ENCODE data around the gene MAPKAP1. TPM values are rescaled to one million over a fixed set of nuclear protein-coding genes. Genes with fewer than 3 reads are reported as not detected.

The MAPKAP1 gene
- total and polyA plus RNA-seq, 9 of the 15 experiments (the other 6 are each of a cell fraction or from before 2014, with no cell fraction given) = 2.6 to 82.1 (median 61.1) TPM

DNA sequence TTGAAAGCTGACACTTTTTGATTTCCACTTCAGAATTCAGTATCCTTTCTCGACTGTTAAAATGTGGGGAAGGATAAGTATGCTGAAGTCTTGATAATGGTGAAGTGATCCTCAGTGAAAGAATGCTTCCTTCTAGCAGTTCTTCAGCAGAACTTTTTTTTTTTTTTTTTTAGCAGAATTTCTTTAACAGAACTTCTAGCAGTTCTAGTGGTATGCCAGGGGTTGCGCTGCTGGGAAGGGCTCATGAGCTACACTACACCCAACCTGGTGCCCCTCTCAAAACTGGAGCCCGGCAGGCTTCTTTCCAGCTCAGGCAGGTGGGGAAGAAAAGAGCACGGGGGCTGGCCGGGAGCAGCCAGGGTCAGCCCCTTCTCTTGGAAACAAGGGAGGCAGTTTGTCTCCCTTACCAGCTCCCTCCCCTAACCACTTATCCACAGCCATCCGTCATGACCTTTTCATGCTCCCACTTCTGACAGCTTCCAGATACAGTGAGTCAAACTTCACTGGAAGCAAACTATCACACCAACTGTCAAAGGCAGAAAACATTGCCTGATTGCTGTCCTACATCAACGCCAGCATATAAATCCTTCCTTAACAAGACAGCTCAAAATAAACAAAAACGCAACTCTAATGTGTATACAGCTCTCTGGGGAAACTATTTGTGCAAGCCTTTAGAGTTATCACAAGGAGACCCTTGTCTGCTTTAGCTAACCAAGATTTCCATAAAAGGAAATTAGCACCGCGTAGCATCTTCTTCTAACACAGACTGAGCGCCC is 233.9 kb downstream of the MAPKAP1 start (continued):
- TF ChIP-seq, protein P1, sequence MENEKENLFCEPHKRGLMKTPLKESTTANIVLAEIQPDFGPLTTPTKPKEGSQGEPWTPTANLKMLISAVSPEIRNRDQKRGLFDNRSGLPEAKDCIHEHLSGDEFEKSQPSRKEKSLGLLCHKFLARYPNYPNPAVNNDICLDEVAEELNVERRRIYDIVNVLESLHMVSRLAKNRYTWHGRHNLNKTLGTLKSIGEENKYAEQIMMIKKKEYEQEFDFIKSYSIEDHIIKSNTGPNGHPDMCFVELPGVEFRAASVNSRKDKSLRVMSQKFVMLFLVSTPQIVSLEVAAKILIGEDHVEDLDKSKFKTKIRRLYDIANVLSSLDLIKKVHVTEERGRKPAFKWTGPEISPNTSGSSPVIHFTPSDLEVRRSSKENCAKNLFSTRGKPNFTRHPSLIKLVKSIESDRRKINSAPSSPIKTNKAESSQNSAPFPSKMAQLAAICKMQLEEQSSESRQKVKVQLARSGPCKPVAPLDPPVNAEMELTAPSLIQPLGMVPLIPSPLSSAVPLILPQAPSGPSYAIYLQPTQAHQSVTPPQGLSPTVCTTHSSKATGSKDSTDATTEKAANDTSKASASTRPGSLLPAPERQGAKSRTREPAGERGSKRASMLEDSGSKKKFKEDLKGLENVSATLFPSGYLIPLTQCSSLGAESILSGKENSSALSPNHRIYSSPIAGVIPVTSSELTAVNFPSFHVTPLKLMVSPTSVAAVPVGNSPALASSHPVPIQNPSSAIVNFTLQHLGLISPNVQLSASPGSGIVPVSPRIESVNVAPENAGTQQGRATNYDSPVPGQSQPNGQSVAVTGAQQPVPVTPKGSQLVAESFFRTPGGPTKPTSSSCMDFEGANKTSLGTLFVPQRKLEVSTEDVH (IDR thresholded peaks at IDR 0.05; ENCODE audit: low read depth, partially characterized antibody) = peak; percentile 49
- 0 out of 2 replicates have a peak, but pooled peaks have one; percentile 56 for TF ChIP-seq ZEB2 (IDR thresholded peaks at IDR 0.05)
- TF ChIP-seq, protein P2, sequence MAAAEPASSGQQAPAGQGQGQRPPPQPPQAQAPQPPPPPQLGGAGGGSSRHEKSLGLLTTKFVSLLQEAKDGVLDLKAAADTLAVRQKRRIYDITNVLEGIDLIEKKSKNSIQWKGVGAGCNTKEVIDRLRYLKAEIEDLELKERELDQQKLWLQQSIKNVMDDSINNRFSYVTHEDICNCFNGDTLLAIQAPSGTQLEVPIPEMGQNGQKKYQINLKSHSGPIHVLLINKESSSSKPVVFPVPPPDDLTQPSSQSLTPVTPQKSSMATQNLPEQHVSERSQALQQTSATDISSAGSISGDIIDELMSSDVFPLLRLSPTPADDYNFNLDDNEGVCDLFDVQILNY (CRISPR knock-in tag; IDR thresholded peaks at IDR 0.05) = no peak
- TF ChIP-seq PPARD (CRISPR knock-in tag; IDR thresholded peaks at IDR 0.05) = no peak
- TF ChIP-seq GABPB1 (CRISPR knock-in tag; IDR thresholded peaks at IDR 0.05) = peak; percentile 57
- TF ChIP-seq SMARCC2 (IDR thresholded peaks at IDR 0.05; ENCODE audit: low read depth) = peak; percentile 56
- TF ChIP-seq, protein P3, sequence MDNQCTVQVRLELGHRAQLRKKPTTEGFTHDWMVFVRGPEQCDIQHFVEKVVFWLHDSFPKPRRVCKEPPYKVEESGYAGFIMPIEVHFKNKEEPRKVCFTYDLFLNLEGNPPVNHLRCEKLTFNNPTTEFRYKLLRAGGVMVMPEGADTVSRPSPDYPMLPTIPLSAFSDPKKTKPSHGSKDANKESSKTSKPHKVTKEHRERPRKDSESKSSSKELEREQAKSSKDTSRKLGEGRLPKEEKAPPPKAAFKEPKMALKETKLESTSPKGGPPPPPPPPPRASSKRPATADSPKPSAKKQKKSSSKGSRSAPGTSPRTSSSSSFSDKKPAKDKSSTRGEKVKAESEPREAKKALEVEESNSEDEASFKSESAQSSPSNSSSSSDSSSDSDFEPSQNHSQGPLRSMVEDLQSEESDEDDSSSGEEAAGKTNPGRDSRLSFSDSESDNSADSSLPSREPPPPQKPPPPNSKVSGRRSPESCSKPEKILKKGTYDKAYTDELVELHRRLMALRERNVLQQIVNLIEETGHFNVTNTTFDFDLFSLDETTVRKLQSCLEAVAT (IDR thresholded peaks at IDR 0.05) = no peak; a peak in 1 of 4 replicates
- peak; percentile 65; the same call in 1 of the 2 replicates for TF ChIP-seq NBN (IDR thresholded peaks at IDR 0.05; ENCODE audit: low read depth)
- TF ChIP-seq ZNF274 (IDR thresholded peaks at IDR 0.05; ENCODE audit: borderline replicate concordance, low read depth, low read length) = no peak
- TF ChIP-seq, protein P4, sequence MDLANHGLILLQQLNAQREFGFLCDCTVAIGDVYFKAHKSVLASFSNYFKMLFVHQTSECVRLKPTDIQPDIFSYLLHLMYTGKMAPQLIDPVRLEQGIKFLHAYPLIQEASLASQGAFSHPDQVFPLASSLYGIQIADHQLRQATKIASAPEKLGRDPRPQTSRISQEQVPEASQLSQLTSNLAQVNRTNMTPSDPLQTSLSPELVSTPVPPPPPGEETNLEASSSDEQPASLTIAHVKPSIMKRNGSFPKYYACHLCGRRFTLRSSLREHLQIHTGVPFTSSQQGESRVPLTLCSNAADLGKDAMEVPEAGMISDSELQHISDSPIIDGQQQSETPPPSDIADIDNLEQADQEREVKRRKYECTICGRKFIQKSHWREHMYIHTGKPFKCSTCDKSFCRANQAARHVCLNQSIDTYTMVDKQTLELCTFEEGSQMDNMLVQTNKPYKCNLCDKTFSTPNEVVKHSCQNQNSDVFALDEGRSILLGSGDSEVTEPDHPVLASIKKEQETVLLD (IDR thresholded peaks at IDR 0.05) = 0 out of 2 replicates have a peak, but pooled peaks have one; percentile 58
- peak in 1 of 2 experiments; percentile 93; a peak in 2 of 4 replicates for TF ChIP-seq HDAC1 (IDR thresholded peaks at IDR 0.05)
- no peak for TF ChIP-seq ASH1L (IDR thresholded peaks at IDR 0.05; ENCODE audit: borderline replicate concordance, low read depth, partially characterized antibody)
- peak; percentile 34 for TF ChIP-seq HDAC3 (IDR thresholded peaks at IDR 0.05; ENCODE audit: borderline replicate concordance, partially characterized antibody)
- TF ChIP-seq CBX3 (IDR thresholded peaks at IDR 0.05; ENCODE audit: borderline replicate concordance in 1 of 2, low read length in 2 of 2) = peak in 1 of 2 experiments; percentile 76; a peak in 1 of 3 replicates
- TF ChIP-seq TAL1 (IDR thresholded peaks at IDR 0.05) = peak; percentile 74; the same call in 1 of the 2 replicates
- peak; percentile 13; the same call in 1 of the 2 replicates for TF ChIP-seq MIER1 (IDR thresholded peaks at IDR 0.05; ENCODE audit: low read depth)
- peak; percentile 35; the same call in 1 of the 2 replicates for TF ChIP-seq TARDBP (IDR thresholded peaks at IDR 0.05)
- TF ChIP-seq LEF1 (IDR thresholded peaks at IDR 0.05) = peak; percentile 88
- no peak for TF ChIP-seq PTRF (tag; IDR thresholded peaks at IDR 0.05)

Measured in K562 (cell line).